GM12872 (cell line): Measurements from ENCODE around the gene HHAT.

ENCODE experiments used
- TF ChIP-seq, protein P1 (sequence below): IDR thresholded peaks from 3 replicates; pipeline ENCODE4 v1.5.1; 2011; ENCODE audit warnings: low read depth, mild to moderate bottlenecking, low read length, moderate library complexity; ENCODE audit not compliant: insufficient read depth

HHAT gene

DNA sequence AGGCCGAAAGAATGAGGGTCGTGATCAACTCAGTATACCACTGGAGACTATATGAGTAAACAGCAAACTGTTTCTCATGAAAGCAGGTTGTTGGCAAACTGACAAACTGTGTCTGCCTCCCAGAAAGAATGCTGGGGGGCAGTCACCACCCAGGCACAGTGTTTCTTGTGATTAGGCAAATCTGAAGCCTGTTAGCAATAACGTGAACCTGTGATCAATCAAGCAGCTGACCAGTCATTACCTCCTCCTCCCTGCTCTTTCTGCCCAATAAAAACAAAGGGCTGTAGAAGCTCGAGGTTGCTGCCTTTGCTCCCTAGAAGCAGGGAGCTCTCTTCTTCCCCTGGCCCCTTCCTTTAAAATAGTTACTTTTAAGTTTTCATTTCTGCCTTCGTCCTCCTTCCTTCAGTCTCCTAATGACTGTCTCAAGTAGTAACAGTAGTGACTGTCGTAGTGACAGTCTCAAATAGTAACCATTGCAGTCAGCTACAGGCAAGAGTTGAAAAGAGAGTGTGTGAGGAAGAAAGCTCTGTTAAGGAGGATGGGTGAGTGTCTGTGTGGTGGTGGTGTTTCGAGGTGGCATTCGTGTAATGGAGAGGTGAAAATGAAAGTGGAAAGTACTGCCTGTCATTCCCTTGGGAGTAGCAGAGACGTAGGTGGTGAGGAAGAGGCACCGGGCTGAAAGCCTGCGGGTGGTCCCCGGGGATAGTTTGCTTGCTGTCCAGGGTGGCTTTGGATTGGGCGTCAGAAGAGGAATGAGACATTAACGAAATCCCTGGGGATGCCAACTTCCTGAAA, 14.5 kb downstream of the HHAT start:
- TF ChIP-seq, protein P1, sequence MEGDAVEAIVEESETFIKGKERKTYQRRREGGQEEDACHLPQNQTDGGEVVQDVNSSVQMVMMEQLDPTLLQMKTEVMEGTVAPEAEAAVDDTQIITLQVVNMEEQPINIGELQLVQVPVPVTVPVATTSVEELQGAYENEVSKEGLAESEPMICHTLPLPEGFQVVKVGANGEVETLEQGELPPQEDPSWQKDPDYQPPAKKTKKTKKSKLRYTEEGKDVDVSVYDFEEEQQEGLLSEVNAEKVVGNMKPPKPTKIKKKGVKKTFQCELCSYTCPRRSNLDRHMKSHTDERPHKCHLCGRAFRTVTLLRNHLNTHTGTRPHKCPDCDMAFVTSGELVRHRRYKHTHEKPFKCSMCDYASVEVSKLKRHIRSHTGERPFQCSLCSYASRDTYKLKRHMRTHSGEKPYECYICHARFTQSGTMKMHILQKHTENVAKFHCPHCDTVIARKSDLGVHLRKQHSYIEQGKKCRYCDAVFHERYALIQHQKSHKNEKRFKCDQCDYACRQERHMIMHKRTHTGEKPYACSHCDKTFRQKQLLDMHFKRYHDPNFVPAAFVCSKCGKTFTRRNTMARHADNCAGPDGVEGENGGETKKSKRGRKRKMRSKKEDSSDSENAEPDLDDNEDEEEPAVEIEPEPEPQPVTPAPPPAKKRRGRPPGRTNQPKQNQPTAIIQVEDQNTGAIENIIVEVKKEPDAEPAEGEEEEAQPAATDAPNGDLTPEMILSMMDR = no peak

DNA sequence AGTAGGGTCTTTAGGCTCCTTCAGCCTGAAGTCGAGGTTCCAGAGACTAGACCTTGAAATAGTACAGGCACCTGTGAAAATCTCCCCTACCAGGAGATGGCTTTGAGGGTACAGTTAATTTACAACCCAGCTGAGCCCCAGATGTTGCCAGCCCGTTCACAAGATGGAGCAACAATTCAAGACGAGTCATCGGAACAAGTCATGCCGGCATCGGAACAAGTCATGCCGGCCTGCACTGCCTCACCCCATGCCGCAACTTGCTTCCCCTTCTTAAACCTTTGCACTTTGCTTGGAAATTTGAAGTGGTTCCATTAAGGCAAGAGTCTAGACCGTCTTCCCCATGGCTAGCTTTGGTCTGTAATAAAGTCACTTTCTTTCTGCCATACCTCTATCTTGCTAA, 16.0 kb downstream of the HHAT start:
- TF ChIP-seq, protein P1 = no peak

DNA sequence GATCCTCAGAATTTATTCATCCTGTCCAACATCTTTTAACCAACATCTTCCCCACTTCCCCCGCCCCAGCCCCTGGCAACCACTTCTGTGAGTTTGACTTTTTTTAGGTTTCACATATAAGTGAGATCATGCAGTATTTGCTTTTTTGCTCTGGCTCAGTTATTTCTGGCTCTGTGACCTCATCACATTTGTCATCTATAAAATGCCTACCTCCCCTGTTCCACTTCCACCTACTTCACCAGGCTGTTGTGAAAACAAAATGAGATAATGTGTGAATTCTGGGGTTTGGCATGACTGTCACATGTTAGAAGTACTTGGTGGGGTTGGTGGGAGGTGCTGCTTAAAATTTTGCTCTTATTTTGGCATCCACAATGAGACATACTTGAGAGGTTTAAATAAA, 18.4 kb downstream of the HHAT start:
- TF ChIP-seq, protein P1 = no peak

DNA sequence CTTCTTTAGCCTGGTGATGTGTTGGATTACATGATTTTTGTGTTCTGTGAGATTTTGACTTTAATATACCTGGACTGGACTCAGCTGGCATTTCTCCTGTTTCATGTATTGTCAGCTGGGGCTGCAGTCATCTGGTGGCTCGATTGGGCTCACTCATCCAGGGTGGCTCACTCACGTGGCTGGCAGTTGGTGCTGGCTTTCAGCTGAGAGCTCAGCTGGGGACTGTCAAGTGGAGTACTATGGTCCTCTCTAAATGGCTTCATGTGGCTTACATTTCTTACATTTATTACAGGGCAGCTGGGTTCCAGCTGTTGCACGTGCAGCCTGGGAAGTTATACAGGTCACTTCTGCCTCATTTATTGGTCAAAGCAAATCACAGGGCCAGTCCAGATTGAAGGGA, 22.8 kb downstream of the HHAT start:
- TF ChIP-seq, protein P1 = no peak

DNA sequence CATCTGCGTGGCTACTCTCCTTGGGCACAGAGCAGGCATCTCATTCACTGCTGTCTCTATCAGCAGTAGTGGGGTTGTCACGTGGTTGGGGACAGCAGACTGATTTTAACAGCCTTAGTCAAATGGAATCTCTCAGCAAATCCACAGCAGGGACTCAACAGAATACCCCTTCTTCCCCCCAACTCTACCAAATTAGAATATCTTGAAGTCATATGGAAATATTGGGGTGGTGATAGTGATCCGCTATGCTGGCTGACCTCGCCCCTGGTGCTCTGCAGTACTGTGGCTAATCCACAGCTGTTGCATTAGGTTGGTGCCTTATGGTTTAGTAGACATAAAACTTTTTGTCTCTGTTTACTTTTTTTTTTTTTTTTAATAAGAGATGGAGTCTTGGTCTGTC, 23.9 kb downstream of the HHAT start:
- TF ChIP-seq, protein P1 = no peak

DNA sequence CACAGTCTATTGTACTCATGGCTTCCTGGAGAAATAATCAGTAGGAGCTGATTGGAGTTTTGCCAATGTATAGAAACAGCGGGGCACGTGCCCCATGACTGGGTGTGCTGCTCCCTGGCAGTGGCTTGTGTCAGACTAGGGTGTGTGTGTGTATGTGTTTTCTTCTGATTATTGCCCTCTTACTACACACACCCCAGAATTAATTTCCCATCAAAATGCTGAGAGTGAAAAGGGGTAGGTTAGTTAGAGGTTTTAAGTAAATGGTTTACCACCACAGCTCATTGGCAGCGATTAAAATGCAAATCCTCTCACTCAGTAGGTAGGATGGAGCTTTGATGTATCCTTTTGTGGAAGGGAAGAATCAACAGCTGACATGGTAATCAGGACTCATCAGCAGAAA, 29.9 kb downstream of the HHAT start:
- TF ChIP-seq, protein P1 = no peak

DNA sequence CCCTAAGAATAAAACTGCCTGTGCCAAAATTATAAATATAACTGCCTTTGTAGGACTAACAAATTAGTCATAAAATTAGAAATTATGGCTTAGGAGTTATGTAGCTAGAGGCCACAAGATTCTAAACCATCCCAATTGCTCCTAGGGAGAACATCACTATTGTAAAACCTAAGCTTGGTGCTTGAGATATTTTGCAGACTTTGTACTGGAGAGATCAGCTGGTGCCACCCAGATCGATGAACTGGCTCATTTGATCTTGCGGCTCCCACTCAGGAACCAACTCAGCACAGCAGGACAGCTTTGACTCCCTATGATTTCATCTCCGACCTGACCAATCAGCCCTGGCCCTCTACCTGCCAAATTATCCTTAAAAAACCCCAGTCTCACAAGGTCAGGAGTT, 30.6 kb downstream of the HHAT start:
- TF ChIP-seq, protein P1 = no peak
